SK-N-SH treated with all-trans-retinoic acid at 6 μM for 48 hours (cell line): Measurements from ENCODE around the gene GMCL1.

ENCODE experiments used
- PATZ1 ChIP-seq: fragments of 250-450 bp; sonication (Bioruptor Pico); IDR thresholded peaks from 2 replicates; pipeline ENCODE4 v1.8.0; 2020; ENCODE audit warnings: mild to moderate bottlenecking, moderate library complexity, borderline replicate concordance
- TCF4 ChIP-seq: fragments of 250-450 bp; sonication (Bioruptor Pico); IDR thresholded peaks from 2 replicates; pipeline ENCODE4 v1.8.0; 2021; ENCODE audit warnings: mild to moderate bottlenecking, moderate library complexity, borderline replicate concordance

- TF ChIP-seq PATZ1 (CRISPR knock-in tag): no peak
- no peak for TF ChIP-seq TCF4 (CRISPR knock-in tag)
Observed at GRCh38 chr2:69843993-69844392, 14.5 kb downstream of the GMCL1 start.
